GM12891 (cell line): ENCODE measurements around the gene C17orf67.

Source experiments
- DNase-seq: peaks from one replicate; pipeline ENCODE4 v3.0.0; 2011; ENCODE audit warnings: low spot score; ENCODE audit not compliant: insufficient read length
- FAIRE-seq: peaks from 2 replicates; lab custom pipeline; 2011; peaks lifted over from hg19 to GRCh38; lab: Jason Lieb, UNC
- PAX5 ChIP-seq: IDR thresholded peaks from 2 replicates; pipeline ENCODE4 v1.6.1; 2011; ENCODE audit warnings: low read length, moderate library complexity, mild to moderate bottlenecking; ENCODE audit not compliant: insufficient read depth, severe bottlenecking
- POLR2A ChIP-seq: IDR thresholded peaks from 2 replicates; pipeline ENCODE4 v1.6.1; 2011; ENCODE audit warnings: low read depth, low read length, control low read depth
- POLR2AphosphoS5 ChIP-seq: IDR thresholded peaks from 2 replicates; pipeline ENCODE4 v1.6.1; 2011; ENCODE audit warnings: low read depth, low read length, control low read depth
- POU2F2 ChIP-seq: IDR thresholded peaks from 2 replicates; pipeline ENCODE4 v1.6.1; 2011; ENCODE audit warnings: low read depth, mild to moderate bottlenecking, control low read depth, low read length, moderate library complexity
- SPI1 ChIP-seq: IDR thresholded peaks from 2 replicates; pipeline ENCODE4 v1.6.1; 2011; ENCODE audit warnings: low read depth, low read length, control low read depth
- TAF1 ChIP-seq: IDR thresholded peaks from 2 replicates; pipeline ENCODE4 v1.6.1; 2011; ENCODE audit warnings: low read depth, low read length, control low read depth

C17orf67 gene

GRCh38 chr17:56744721-56745120, 89.0 kb downstream of the C17orf67 start:
- FAIRE-seq (no peak), DNase-seq (no peak)
- no peak for TF ChIP-seq POLR2A
- TF ChIP-seq SPI1: no peak
- no peak for TF ChIP-seq POU2F2
- no peak for TF ChIP-seq POLR2AphosphoS5
- no peak for TF ChIP-seq PAX5
- TF ChIP-seq TAF1: no peak

- no peak for TF ChIP-seq PAX5
- TF ChIP-seq POLR2AphosphoS5: no peak
- no peak for TF ChIP-seq POLR2A
- TF ChIP-seq TAF1: no peak
- TF ChIP-seq SPI1: no peak
- TF ChIP-seq POU2F2: no peak
- FAIRE-seq: no peak
Measured at GRCh38 chr17:56742601-56743000, 91.1 kb downstream of the C17orf67 start.

More at GRCh38 chr17:56742601-56743000, 91.1 kb downstream of the C17orf67 start:
- DNase-seq: no peak
